DND-41 (cell line): ENCODE measurements around the gene CFAP43.

Source experiments
- CTCF ChIP-seq: IDR thresholded peaks from 2 replicates; pipeline ENCODE4 v1.5.1; 2012; ENCODE audit warnings: borderline replicate concordance, low read length, moderate library complexity, mild to moderate bottlenecking; ENCODE audit not compliant: poor library complexity, severe bottlenecking; ENCODE audit errors: extremely low read depth
- EZH2 ChIP-seq: IDR thresholded peaks from 3 replicates; pipeline ENCODE4 v1.6.1; 2012; ENCODE audit warnings: borderline replicate concordance, low read depth, mild to moderate bottlenecking, moderate library complexity, low read length, inconsistent platforms; ENCODE audit not compliant: severe bottlenecking

GRCh38 chr10:104193787-104194186 is 38.4 kb downstream of the CFAP43 start:
- no peak for TF ChIP-seq CTCF
- TF ChIP-seq EZH2, result no peak
